Body of pancreas (tissue), 4 donors: ENCODE results near the gene INIP. TPM values are rescaled to one million over a fixed set of nuclear protein-coding genes. Genes with fewer than 3 reads are reported as not detected.

Experiments
- ATAC-seq: fragments of 150-250 bp; one replicate; pipeline ENCODE4 v1.9.1; 2016
- DNase-seq, 4 donors: peaks; one replicate each; pipeline ENCODE4 v3.0.0-alpha.2; 2019
- H3K27ac ChIP-seq, 4 donors: fragments of 200-600 bp; sonication (generic); 1 replicate in 3 of 4; 2 replicates in 1 of 4; pipeline versions ENCODE4 v1.5.1 to v1.6.1; 2016 to 2019; ENCODE audit warnings: mild to moderate bottlenecking in 1 of 4, mixed read lengths in 1 of 4, moderate library complexity in 1 of 4
- H3K27me3 ChIP-seq, 2 donors: fragments of 200-600 bp; sonication (generic); one replicate each; pipeline ENCODE4 v1.6.0; 2016; ENCODE audit warnings: mild to moderate bottlenecking in 1 of 2
- H3K36me3 ChIP-seq, 2 donors: fragments of 200-600 bp; sonication (generic); replicated peaks in 1 of 2; 2 replicates each; pipeline ENCODE4 v1.5.1; 2016; ENCODE audit warnings: low read depth in 2 of 2; ENCODE audit not compliant: insufficient read depth in 1 of 2
- H3K4me1 ChIP-seq: fragments of 200-600 bp; sonication (generic); one replicate; pipeline ENCODE4 v1.6.0; 2016
- H3K4me3 ChIP-seq, 2 donors: fragments of 200-600 bp; sonication (generic); 1 replicate in 1 of 2; 2 replicates in 1 of 2; pipeline ENCODE4 v1.5.1; 2016 to 2019
- H3K9me3 ChIP-seq, 3 donors: fragments of 200-600 bp; sonication (generic); 1 replicate in 2 of 3; 2 replicates in 1 of 3; pipeline ENCODE4 v1.5.1; 2016
- CTCF ChIP-seq, 7 experiments: fragments of 450-650 bp in 4 of 7; fragments of 200-600 bp in 3 of 7; sonication (generic) in 3 of 7; IDR thresholded peaks; one replicate each; pipeline ENCODE4 v1.5.1; 2016 to 2019; ENCODE audit warnings: antibody characterized with exemption in 7 of 7
- POLR2A ChIP-seq, 3 donors: fragments of 450-650 bp; IDR thresholded peaks; one replicate each; pipeline ENCODE4 v1.6.1; 2016; ENCODE audit warnings: antibody characterized with exemption in 3 of 3, mild to moderate bottlenecking in 2 of 3
- WGBS, 2 donors: methylation state at CpG; one replicate each; pipeline ENCODE4 v1.1.5; 2017; 5-methylcytosine and 5-hydroxymethylcytosine counted together
- intact Hi-C: fragments of 100-400 bp; cut with DNase I; formaldehyde crosslinking; loops from one replicate; pipeline ENCODE4 v1.15.1; 2023
- total RNA-seq, 2 donors: library from RNA; depleted of rRNA; stranded (reverse); fragments of >200 nt; gene quantifications; one replicate each; pipeline ENCODE4 v1.1.0, GENCODE V29; 2016

Gene INIP
- total RNA-seq, 2 donors from 2014 or later = 13.5 to 14.5 TPM

DNA sequence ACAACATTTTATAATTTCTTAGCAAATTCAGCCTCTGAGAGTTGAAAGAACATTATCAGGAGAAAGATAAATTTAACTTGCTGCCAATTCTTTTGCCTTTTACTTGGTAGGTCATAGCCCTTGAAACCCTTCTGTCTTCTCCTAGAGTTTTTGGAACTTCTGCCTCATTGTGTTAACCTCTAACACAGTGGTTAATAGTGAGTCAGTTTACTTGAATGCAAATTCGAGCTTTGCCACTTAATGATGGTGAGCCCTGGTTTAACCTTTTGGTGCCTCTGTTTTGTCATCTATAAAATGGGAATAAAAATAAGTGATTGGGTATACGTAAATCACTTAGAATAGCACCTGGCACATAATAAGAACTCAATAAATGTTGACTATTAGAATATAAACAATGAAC, 1.8 kb upstream of the INIP start:
- TF ChIP-seq POLR2A (IDR thresholded peaks at IDR 0.05) = no peak
- no peak for TF ChIP-seq CTCF (IDR thresholded peaks at IDR 0.05)
- DNase-seq (no peak), ATAC-seq (no peak)
- no peaks in the 10 kb centered on the region for H3K9me3 ChIP-seq
- H3K27ac ChIP-seq = no peak overlapping the region
- H3K27me3 ChIP-seq = no peaks in the 10 kb centered on the region
- peaks cover 11% of the 10 kb centered on the region for H3K4me1 ChIP-seq
- no peak overlapping the region for H3K4me3 ChIP-seq
- intact Hi-C loops = no loop called here
- no peaks in the 10 kb centered on the region for H3K36me3 ChIP-seq
- 57 to 58% methylated on average over 2 of the region's 2 CpGs for WGBS, 2 donors

GRCh38 chr9:112719241-112719691, 1.3 kb upstream of the INIP start:
- Histone ChIP-seq H3K4me3 (no peak overlapping the region), H3K27ac (peak overlapping the region in 1 of 4 donors; percentile 88), H3K36me3 (no peaks in the 10 kb centered on the region), H3K27me3 (no peaks in the 10 kb centered on the region), H3K4me1 (peaks cover 11% of the 10 kb centered on the region), H3K9me3 (no peaks in the 10 kb centered on the region)
- TF ChIP-seq CTCF (IDR thresholded peaks at IDR 0.05) (no peak), POLR2A (IDR thresholded peaks at IDR 0.05) (no peak)
- intact Hi-C loops = no loop called here
- WGBS, 2 donors = 86 to 100% methylated on average over 1 of the region's 1 CpG
- ATAC-seq (no peak), DNase-seq (no peak)

DNA sequence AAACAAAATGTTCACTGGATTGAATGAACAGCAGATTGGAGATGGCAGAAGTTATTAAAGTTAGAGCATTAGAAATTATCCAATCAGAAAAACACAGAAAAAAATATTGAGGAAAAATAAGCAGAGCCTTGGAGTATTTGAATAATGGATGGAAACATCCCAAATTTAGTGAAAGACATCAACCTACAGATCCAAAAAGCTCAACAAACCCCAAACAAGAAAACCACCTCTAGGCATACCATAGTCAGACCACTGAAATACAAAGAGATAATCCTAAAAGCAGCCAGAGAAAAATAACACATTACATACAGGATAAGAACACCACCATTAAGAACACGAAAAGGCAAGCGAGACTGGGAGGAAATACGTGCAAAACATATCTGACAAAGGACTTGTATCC, 5.2 kb downstream of the INIP start:
- intact Hi-C loops = no loop called here

GRCh38 chr9:112711050-112711689, 6.7 kb downstream of the INIP start:
- Histone ChIP-seq H3K36me3 (no peaks in the 10 kb centered on the region), H3K4me3 (no peak overlapping the region), H3K27me3 (no peaks in the 10 kb centered on the region), H3K4me1 (peaks cover under 1% of the 10 kb centered on the region), H3K27ac (no peak overlapping the region), H3K9me3 (no peaks in the 10 kb centered on the region)
- DNase-seq (peak in 1 of 4 donors; percentile 19), ATAC-seq (no peak)
- intact Hi-C loops = no loop called here
- peak in 6 of 7 experiments; percentile 22 to 39 (median 36) for TF ChIP-seq CTCF (IDR thresholded peaks at IDR 0.05)
- no peak for TF ChIP-seq POLR2A (IDR thresholded peaks at IDR 0.05)
- WGBS, 2 donors = 74 to 78% methylated on average over 7 of the region's 7 CpGs

More for the DNA sequence above, 5.2 kb downstream of the INIP start:
- DNase-seq (no peak), ATAC-seq (no peak)
- Histone ChIP-seq H3K4me1 (peaks cover 11% of the 10 kb centered on the region), H3K27me3 (no peaks in the 10 kb centered on the region), H3K4me3 (no peak overlapping the region), H3K9me3 (no peaks in the 10 kb centered on the region), H3K27ac (no peak overlapping the region), H3K36me3 (no peaks in the 10 kb centered on the region)
- 91 to 96% methylated on average over 3 of the region's 3 CpGs for WGBS, 2 donors
- TF ChIP-seq CTCF (IDR thresholded peaks at IDR 0.05) (no peak), POLR2A (IDR thresholded peaks at IDR 0.05) (no peak)
